Heart left ventricle (tissue), 13 donors: Measurements from ENCODE around the gene RGS10.

Experiments
- POLR2A ChIP-seq, 2 donors: fragments of 450-650 bp; IDR thresholded peaks; one replicate each; pipeline ENCODE4 v1.6.1; 2017; ENCODE audit warnings: antibody characterized with exemption in 2 of 2, mild to moderate bottlenecking in 2 of 2, moderate library complexity in 2 of 2
- TF ChIP-seq, protein P1 (sequence below), 12 donors: fragments of 200-600 bp; sonication (generic) in 4 of 12; IDR thresholded peaks; one replicate each; pipeline versions ENCODE4 v1.5.0 to v1.8.0; 2018 to 2022; ENCODE audit warnings: antibody characterized with exemption in 12 of 12, mild to moderate bottlenecking in 5 of 12
- donor health status: ischemic (EF 13 %, LVEDD 7.1; RV severe dilation, severe dysfunction).
- donor health status: DM: no; HTN: yes; CAD: no.
- donor health status: DM: no; HTN: no; CAD: no.
- donor health status: ischemic (EF 25% LVEDD 6.9; RV normal size, moderate dysfunction).
- donor health status: ischemic (EF 25% LVEDD 5.7; RV mildly dilated, moderate dysfunction).
- donor health status: ischemic (EF 35%, LVEDD 5.7; RV mildly dilated, moderate dysfunction).
- donor health status: nonischemic (EF 11% LVEDD 7.7; RV severe dilation, severe dysfunction).
- donor health status: DM: yes; HTN: yes; CAD: no.
- donor health status: PGD.
- donor health status: ischemic (EF 29% LVEDD 5.4; RV normal size, mild dysfunction).
- donor health status: nonischemic (EF 23%, LVEDD 6.1; RV moderate dilation, normal function).

DNA sequence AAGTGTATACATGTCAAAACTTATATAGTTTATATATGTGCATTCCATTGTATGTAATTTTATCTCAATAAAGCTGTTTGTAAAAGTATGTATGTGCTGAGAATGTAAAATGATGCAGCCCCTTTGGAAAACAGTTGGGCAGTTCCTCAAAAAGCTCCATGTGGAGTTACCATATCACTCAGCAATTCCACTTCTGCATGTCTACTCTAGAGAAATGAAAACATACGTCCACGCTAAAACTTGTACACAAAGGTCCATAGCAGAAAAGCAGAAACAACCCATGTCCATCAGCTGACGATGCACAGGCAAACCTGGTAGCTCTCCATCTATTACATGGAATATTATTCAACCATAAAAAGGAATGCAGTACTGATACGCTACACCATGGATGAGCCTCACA is 8.3 kb upstream of the RGS10 start:
- TF ChIP-seq, protein P1, sequence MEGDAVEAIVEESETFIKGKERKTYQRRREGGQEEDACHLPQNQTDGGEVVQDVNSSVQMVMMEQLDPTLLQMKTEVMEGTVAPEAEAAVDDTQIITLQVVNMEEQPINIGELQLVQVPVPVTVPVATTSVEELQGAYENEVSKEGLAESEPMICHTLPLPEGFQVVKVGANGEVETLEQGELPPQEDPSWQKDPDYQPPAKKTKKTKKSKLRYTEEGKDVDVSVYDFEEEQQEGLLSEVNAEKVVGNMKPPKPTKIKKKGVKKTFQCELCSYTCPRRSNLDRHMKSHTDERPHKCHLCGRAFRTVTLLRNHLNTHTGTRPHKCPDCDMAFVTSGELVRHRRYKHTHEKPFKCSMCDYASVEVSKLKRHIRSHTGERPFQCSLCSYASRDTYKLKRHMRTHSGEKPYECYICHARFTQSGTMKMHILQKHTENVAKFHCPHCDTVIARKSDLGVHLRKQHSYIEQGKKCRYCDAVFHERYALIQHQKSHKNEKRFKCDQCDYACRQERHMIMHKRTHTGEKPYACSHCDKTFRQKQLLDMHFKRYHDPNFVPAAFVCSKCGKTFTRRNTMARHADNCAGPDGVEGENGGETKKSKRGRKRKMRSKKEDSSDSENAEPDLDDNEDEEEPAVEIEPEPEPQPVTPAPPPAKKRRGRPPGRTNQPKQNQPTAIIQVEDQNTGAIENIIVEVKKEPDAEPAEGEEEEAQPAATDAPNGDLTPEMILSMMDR (IDR thresholded peaks at IDR 0.05): no peak
- no peak for TF ChIP-seq POLR2A (IDR thresholded peaks at IDR 0.05)
